Measurements from ENCODE around the gene PARP9. TPM values are rescaled to one million over a fixed set of nuclear protein-coding genes. Genes with fewer than 3 reads are reported as not detected.
"Not testable (repeated sequence)": the region's sequence is repeated elsewhere in the genome, so short reads cannot be mapped to it uniquely, and the experiment has no call there.

The PARP9 gene
- total and polyA plus RNA-seq, 12 donors = 20.8 to 70.5 (median 40.7) TPM

GRCh38 chr3:122502139-122502538 is 62.0 kb downstream of the PARP9 start:
- 54 to 64% (median 56%) methylated on average over 2 of the region's 2 CpGs for WGBS, 4 donors
- TF ChIP-seq, protein P1, sequence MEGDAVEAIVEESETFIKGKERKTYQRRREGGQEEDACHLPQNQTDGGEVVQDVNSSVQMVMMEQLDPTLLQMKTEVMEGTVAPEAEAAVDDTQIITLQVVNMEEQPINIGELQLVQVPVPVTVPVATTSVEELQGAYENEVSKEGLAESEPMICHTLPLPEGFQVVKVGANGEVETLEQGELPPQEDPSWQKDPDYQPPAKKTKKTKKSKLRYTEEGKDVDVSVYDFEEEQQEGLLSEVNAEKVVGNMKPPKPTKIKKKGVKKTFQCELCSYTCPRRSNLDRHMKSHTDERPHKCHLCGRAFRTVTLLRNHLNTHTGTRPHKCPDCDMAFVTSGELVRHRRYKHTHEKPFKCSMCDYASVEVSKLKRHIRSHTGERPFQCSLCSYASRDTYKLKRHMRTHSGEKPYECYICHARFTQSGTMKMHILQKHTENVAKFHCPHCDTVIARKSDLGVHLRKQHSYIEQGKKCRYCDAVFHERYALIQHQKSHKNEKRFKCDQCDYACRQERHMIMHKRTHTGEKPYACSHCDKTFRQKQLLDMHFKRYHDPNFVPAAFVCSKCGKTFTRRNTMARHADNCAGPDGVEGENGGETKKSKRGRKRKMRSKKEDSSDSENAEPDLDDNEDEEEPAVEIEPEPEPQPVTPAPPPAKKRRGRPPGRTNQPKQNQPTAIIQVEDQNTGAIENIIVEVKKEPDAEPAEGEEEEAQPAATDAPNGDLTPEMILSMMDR (IDR thresholded peaks at IDR 0.05) = no peak
- no peak for TF ChIP-seq POLR2A (IDR thresholded peaks at IDR 0.05)

DNA sequence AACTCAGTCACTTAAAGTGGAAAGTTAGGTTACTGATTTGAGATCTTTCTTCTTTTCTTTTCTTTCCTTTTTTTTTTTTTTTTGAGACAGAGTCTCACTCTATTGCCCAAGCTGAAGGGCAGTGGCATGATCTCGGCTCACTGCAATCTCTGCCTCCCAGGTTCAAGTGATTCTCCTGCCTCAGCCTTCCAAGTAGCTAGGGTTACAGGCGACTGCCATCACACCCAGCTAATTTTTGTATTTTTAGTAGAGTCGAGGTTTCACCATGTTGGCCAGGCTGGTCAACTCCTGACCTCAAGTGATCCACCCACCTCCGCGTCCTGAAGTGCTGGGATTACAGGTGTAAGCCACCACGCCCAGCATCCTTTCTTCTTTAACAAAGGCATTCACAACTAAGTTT is 63.1 kb downstream of the PARP9 start:
- H3K4me3 ChIP-seq; H3K27ac ChIP-seq; H3K36me3 ChIP-seq (replicated peaks in 1 of 2); DNase-seq; H3K27me3 ChIP-seq; intact Hi-C loops (cut with DNase I); H3K9me3 ChIP-seq (replicated peaks in 1 of 3): not testable (repeated sequence)
- WGBS, 4 donors = 90 to 94% (median 91%) methylated on average over 6 of the region's 6 CpGs
- H3K4me1 ChIP-seq (replicated peaks in 1 of 2) = peaks cover 0 to 30% of the 10 kb centered on the region in 2 donors

More at GRCh38 chr3:122502139-122502538, 62.0 kb downstream of the PARP9 start:
- Histone ChIP-seq H3K36me3 (replicated peaks in 1 of 2) (no peaks in the 10 kb centered on the region), H3K9me3 (replicated peaks in 1 of 3) (no peaks in the 10 kb centered on the region), H3K4me1 (replicated peaks in 1 of 2) (peaks cover 0 to 28% of the 10 kb centered on the region in 2 donors), H3K27ac (no peak overlapping the region), H3K27me3 (no peaks in the 10 kb centered on the region), H3K4me3 (no peak overlapping the region)
- intact Hi-C loops (cut with DNase I) = no loop called here
- DNase-seq = no peak

DNA sequence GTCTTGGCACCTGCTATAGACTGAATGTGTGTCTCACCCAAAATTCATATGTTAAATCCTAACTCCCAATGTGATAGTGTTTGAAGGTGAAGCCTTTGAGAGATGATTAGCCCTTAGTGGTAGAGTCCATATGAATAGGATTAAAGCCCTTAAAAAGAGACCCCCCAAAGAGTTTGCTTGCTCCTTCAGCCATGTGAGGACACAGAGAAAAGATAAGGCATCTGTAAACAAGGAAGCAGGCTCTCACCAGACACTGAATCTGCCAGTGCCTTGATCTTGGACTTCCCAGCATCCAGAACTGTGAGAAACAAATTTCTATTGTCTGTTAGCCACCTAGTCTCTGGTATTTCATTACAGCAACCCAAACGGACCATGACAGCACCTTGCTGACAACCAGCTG is 65.9 kb downstream of the PARP9 start:
- intact Hi-C loops (cut with DNase I) = no loop called here
- Histone ChIP-seq H3K9me3 (replicated peaks in 1 of 3) (no peaks in the 10 kb centered on the region), H3K27ac (no peak overlapping the region), H3K4me3 (no peak overlapping the region), H3K36me3 (replicated peaks in 1 of 2) (peaks cover 0 to 25% of the 10 kb centered on the region in 2 donors), H3K27me3 (no peaks in the 10 kb centered on the region), H3K4me1 (replicated peaks in 1 of 2) (peaks cover 0 to 28% of the 10 kb centered on the region in 2 donors)
- WGBS, 4 donors = 50 to 85% (median 65%) methylated on average over 1 of the region's 1 CpG
- TF ChIP-seq POLR2A (IDR thresholded peaks at IDR 0.05) = no peak
- no peak for DNase-seq

- Histone ChIP-seq H3K27me3 (no peaks in the 10 kb centered on the region), H3K4me1 (replicated peaks in 1 of 2) (peaks cover 0 to 21% of the 10 kb centered on the region in 2 donors), H3K4me3 (no peak overlapping the region), H3K9me3 (replicated peaks in 1 of 3) (no peaks in the 10 kb centered on the region), H3K36me3 (replicated peaks in 1 of 2) (peaks cover 0 to 30% of the 10 kb centered on the region in 2 donors), H3K27ac (no peak overlapping the region)
- DNase-seq = no peak
- 10 to 44% (median 33%) methylated on average over 1 of the region's 1 CpG for WGBS, 4 donors
- intact Hi-C loops (cut with DNase I) = no loop called here
- no peak for TF ChIP-seq POLR2A (IDR thresholded peaks at IDR 0.05)
- TF ChIP-seq, protein P1 (IDR thresholded peaks at IDR 0.05) = no peak
Observed at GRCh38 chr3:122497425-122497824, 66.7 kb downstream of the PARP9 start.

GRCh38 chr3:122496508-122496907 is 67.6 kb downstream of the PARP9 start:
- H3K27ac ChIP-seq = no peak overlapping the region
- no peak overlapping the region for H3K4me3 ChIP-seq
- H3K36me3 ChIP-seq (replicated peaks in 1 of 2) = peaks cover 0 to 33% of the 10 kb centered on the region in 2 donors
- H3K9me3 ChIP-seq (replicated peaks in 1 of 3) = no peaks in the 10 kb centered on the region
- no peak for TF ChIP-seq POLR2A (IDR thresholded peaks at IDR 0.05)
- TF ChIP-seq, protein P1 (IDR thresholded peaks at IDR 0.05) = no peak
- H3K4me1 ChIP-seq (replicated peaks in 1 of 2) = peaks cover 0 to 17% of the 10 kb centered on the region in 2 donors
- DNase-seq = no peak
- 74 to 86% (median 79%) methylated on average over 2 of the region's 2 CpGs for WGBS, 4 donors
- intact Hi-C loops (cut with DNase I) = no loop called here
- no peaks in the 10 kb centered on the region for H3K27me3 ChIP-seq
